ENCODE data around the gene FOXN3. TPM values are rescaled to one million over a fixed set of nuclear protein-coding genes. Genes with fewer than 3 reads are reported as not detected.
A peak's percentile ranks its signal among the peaks of the same experiment; 100 is the strongest.
"Not testable (repeated sequence)": the region's sequence is repeated elsewhere in the genome, so short reads cannot be mapped to it uniquely, and the experiment has no call there.

Gene FOXN3
- total RNA-seq, 6 experiments from 2014 or later, result 41.5 to 74.2 (median 55.8) TPM

DNA sequence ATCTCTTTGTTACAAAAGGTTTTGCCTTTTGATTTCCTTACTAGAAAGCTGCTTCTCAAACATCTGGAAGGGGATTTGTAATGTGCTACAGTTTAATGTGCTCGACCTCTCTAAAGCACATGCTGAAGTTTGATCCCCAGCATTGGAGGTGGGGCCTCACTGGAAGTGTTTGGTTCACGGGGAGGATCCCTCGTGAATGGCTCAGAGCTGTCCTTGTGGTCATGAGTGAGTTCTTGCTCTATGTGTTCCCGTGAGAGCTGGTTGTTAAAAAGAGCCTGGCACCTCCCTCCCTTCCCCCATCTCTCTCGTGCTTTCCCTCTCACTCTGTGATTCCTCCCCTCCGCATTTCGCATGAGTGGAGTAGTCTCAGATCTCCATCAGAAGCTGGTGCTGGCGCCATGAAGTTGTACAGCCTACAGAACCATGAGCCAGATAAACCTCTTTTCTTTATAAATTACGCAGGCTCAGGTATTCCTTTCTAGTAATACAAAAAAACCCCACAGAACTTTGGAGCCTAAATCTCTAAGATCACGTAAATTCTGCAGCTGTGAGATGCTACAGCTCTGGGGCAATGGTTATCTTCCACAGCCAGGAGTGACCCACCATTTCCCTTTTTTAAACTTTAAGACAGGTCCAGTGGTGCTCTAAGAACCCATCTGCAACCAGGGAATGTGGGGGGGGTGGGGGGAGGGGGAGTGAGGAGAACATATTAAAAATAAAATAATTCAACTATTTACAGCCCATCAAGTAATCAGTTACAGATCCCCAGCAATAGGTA is 214.4 kb downstream of the FOXN3 start:
- Histone ChIP-seq H3K36me3 (peaks cover 0 to 2% (median 0%) of the 10 kb centered on the region in 4 donors), H3K27me3 (no peaks in the 10 kb centered on the region), H3K4me3 (no peak overlapping the region), H3K9me3 (no peaks in the 10 kb centered on the region), H3K27ac (no peak overlapping the region), H3K4me1 (no peaks in the 10 kb centered on the region)
- TF ChIP-seq CTCF (IDR thresholded peaks at IDR 0.05), result no peak
- no peak for TF ChIP-seq POLR2A (IDR thresholded peaks at IDR 0.05)
- WGBS (ENCODE audit: insufficient coverage, low coverage, low lambda C conversion rate, missing lambda C conversion rate), result 91% methylated on average over 10 of the region's 10 CpGs
- intact Hi-C loops (cut with DNase I), result no loop called here
- no peak for DNase-seq
- ATAC-seq, result no peak

DNA sequence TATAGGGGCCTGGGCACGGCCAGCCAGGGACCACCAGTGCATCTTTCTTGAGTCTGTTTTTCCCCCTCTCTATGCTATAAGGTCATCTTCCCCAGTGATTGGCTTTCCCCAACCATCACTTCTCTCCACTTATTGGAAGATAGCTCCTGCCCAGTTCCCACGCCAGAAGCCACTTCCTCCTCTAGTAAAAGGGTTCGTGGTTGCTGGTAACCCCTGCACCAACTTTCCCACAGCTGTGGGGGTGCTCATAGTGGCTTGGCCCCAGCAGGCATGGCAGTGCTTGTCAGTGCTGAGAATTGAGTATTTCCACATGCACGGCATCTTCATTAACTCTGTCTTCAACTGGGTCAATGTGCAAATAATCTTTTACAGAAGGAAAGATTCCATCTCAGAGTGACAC is 215.4 kb downstream of the FOXN3 start:
- ATAC-seq (no peak), DNase-seq (no peak)
- Histone ChIP-seq H3K9me3 (no peaks in the 10 kb centered on the region), H3K27me3 (no peaks in the 10 kb centered on the region), H3K4me1 (no peaks in the 10 kb centered on the region), H3K4me3 (no peak overlapping the region), H3K27ac (no peak overlapping the region), H3K36me3 (peaks cover 0 to 2% (median 0%) of the 10 kb centered on the region in 4 donors)
- intact Hi-C loops (cut with DNase I), result no loop called here
- 89% methylated on average over 3 of the region's 4 CpGs for WGBS (ENCODE audit: insufficient coverage, low coverage, low lambda C conversion rate, missing lambda C conversion rate)
- TF ChIP-seq POLR2A (IDR thresholded peaks at IDR 0.05) (no peak), CTCF (IDR thresholded peaks at IDR 0.05) (no peak)

DNA sequence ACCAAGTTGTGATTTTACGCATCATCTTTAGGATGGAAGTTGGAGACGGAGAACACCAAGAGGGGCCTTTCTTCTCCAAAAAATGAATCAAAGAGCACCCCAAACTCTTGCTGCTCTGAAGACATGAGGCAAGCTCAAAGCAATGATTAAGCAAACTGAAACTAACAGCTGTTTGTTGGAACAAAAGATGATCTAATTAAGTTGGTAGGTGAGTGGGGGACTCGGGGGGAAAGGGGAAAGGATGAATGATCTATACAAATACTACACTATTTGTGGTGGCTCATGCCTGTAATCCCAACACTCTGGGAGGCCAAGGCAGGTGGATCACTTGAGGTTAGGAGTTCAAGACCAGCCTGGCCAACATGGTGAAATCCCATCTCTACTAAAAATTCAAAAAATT is 217.7 kb downstream of the FOXN3 start:
- DNase-seq; H3K4me3 ChIP-seq; H3K36me3 ChIP-seq; intact Hi-C loops (cut with DNase I); H3K27ac ChIP-seq; H3K27me3 ChIP-seq; ATAC-seq; H3K4me1 ChIP-seq; H3K9me3 ChIP-seq: not testable (repeated sequence)
- WGBS (ENCODE audit: insufficient coverage, low coverage, low lambda C conversion rate, missing lambda C conversion rate), result 86% methylated on average over 3 of the region's 3 CpGs

DNA sequence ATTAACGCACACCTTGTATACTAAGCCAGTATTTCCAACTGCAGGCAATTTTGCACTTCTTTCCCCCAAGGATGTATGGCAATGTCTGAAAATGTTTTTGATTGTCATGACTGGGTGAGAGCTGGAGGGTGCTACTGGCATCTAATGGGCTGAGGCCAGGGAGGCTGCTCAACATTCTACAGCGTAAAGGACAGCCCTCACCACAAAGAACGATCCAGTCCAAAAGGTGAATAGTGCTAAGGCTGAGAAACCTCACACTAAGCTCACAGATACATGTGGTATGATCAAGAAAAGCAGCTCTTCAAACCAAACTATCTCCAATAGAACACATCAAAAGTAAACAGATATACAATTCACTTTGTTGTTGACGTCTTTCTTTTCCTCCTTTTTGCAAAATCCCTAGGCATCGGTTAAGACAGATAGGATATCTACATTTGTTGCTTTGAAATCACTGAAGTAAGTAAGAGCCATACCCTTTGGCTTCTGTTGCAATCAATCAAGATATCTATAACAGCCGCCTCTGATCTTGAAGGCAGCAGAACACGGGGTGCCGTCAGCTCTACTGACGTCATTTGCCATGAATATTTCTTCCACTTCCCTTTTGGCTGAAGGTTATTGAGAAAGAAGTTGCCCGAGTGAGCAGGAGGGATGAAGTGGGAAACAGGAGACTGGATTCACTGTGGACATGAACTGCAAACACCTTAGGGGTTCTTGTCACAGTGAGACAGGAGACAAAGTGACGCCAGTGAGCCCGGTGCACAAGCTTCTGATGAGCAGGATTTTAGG is 218.3 kb downstream of the FOXN3 start:
- ATAC-seq (peak in 3 of 4 donors; percentile 19 to 42 (median 26)), DNase-seq (no peak)
- Histone ChIP-seq H3K27ac (no peak overlapping the region), H3K4me3 (no peak overlapping the region), H3K4me1 (no peaks in the 10 kb centered on the region), H3K9me3 (no peaks in the 10 kb centered on the region), H3K36me3 (no peaks in the 10 kb centered on the region), H3K27me3 (no peaks in the 10 kb centered on the region)
- intact Hi-C loops (cut with DNase I), result no loop called here
- no peak for TF ChIP-seq POLR2A (IDR thresholded peaks at IDR 0.05)
- TF ChIP-seq CTCF (IDR thresholded peaks at IDR 0.05), result no peak
- WGBS (ENCODE audit: insufficient coverage, low coverage, low lambda C conversion rate, missing lambda C conversion rate), result 55% methylated on average over 12 of the region's 12 CpGs

GRCh38 chr14:89197623-89198022 is 219.4 kb downstream of the FOXN3 start:
- no peak overlapping the region for H3K4me3 ChIP-seq
- intact Hi-C loops (cut with DNase I), result no loop called here
- ATAC-seq (no peak), DNase-seq (no peak)
- no peak for TF ChIP-seq POLR2A (IDR thresholded peaks at IDR 0.05)
- H3K27me3 ChIP-seq, result no peaks in the 10 kb centered on the region
- no peaks in the 10 kb centered on the region for H3K9me3 ChIP-seq
- no peaks in the 10 kb centered on the region for H3K36me3 ChIP-seq
- no peaks in the 10 kb centered on the region for H3K4me1 ChIP-seq
- H3K27ac ChIP-seq, result no peak overlapping the region
- WGBS (ENCODE audit: insufficient coverage, low coverage, low lambda C conversion rate, missing lambda C conversion rate), result 100% methylated on average over 3 of the region's 4 CpGs
